AG09319 (cell line): ENCODE results near the gene PRR5L.

Experiments used
- DNase-seq: peaks from one replicate; pipeline ENCODE4 v3.0.0-alpha.2; 2010; ENCODE audit warnings: low read depth; ENCODE audit errors: extremely low read depth
- TF ChIP-seq, protein P1 (sequence below): IDR thresholded peaks from 2 replicates; pipeline ENCODE4 v1.5.1; 2011; ENCODE audit warnings: low read depth, mild to moderate bottlenecking, inconsistent platforms, low read length, moderate library complexity

Gene PRR5L

DNA sequence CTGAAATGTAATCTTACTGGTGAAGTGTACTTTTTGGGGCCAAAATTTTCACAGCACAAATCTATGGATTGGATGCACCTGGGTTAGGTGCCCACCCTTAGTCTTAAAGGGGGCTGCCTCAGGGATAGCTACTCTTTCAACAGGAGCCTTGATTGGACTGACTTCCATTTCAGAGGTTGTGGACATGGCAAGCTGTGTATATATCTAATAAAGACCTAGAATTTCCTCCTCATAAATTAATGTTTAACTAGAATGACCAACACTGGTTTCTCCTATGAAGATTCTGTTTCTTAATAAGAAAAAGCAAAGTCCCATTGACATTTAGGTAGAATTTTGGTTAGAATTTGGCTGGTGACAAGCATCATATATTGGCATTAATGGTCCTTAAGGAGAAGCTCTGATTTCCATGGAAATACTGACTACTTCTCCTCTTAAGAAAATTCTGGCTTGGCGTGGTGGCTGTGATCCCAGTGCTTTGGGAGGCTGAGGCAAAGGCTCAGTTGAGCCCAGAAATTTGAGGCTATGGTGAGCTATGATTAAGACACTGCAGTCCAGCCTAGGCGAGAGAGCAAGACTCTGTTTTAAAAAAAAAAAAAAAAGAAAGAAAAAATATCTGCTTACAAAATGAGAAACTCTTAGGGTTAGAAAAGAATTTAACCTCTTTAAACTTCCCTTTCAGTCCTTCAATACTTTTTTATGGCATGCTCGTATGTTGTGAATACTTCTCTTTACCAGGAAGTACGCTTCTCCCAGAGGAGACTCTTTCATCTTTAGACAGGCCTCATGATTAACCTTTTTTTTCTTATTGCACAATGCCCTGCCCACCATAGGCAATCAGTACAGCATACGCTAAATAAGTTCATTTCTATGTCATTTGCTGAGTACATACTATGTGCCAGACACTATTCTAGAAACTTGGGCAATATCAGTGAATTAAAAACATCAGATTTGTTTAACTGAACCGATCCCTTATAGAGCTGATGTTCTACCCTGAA is 77.2 kb downstream of the PRR5L start:
- TF ChIP-seq, protein P1, sequence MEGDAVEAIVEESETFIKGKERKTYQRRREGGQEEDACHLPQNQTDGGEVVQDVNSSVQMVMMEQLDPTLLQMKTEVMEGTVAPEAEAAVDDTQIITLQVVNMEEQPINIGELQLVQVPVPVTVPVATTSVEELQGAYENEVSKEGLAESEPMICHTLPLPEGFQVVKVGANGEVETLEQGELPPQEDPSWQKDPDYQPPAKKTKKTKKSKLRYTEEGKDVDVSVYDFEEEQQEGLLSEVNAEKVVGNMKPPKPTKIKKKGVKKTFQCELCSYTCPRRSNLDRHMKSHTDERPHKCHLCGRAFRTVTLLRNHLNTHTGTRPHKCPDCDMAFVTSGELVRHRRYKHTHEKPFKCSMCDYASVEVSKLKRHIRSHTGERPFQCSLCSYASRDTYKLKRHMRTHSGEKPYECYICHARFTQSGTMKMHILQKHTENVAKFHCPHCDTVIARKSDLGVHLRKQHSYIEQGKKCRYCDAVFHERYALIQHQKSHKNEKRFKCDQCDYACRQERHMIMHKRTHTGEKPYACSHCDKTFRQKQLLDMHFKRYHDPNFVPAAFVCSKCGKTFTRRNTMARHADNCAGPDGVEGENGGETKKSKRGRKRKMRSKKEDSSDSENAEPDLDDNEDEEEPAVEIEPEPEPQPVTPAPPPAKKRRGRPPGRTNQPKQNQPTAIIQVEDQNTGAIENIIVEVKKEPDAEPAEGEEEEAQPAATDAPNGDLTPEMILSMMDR, result no peak
- DNase-seq, result no peak

- DNase-seq, result no peak
- TF ChIP-seq, protein P1, result no peak
Observed at GRCh38 chr11:36374726-36375125, 78.6 kb downstream of the PRR5L start.

DNA sequence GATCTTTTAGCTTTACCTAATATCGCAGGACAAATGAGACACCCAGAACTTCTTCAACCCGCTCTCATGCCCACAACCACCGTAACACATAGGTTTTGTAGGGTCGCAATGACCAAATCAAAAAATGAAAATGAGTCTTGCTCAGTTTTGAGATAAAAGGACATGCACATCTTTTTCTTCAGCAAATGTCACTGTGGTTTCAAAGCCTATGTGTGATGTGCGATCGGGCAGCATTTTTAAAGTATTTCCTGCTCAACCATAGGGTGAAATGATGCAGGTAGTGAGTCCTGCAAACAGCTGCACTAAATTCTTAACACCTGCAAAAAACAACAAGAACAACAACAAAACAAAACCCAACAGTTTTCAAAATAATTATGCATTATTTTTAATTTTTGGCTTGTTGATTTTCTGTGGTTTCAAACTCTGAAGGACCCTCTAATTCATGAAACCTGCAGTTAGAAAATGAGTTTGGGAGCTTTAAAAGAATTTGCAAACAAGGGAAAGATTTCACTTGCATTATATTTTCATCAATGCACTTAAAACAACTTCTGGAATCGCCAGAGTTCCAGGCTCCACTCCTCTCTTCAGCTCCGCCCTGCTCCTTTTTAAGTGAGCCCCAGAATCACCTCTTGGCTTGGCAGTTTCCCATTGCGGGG is 79.4 kb downstream of the PRR5L start:
- TF ChIP-seq, protein P1, result no peak
- DNase-seq, result no peak

GRCh38 chr11:36376009-36376887 is 80.2 kb downstream of the PRR5L start:
- TF ChIP-seq, protein P1, result no peak
- no peak for DNase-seq

GRCh38 chr11:36376888-36377758 is 81.0 kb downstream of the PRR5L start:
- TF ChIP-seq, protein P1, result peak; percentile 64

DNA sequence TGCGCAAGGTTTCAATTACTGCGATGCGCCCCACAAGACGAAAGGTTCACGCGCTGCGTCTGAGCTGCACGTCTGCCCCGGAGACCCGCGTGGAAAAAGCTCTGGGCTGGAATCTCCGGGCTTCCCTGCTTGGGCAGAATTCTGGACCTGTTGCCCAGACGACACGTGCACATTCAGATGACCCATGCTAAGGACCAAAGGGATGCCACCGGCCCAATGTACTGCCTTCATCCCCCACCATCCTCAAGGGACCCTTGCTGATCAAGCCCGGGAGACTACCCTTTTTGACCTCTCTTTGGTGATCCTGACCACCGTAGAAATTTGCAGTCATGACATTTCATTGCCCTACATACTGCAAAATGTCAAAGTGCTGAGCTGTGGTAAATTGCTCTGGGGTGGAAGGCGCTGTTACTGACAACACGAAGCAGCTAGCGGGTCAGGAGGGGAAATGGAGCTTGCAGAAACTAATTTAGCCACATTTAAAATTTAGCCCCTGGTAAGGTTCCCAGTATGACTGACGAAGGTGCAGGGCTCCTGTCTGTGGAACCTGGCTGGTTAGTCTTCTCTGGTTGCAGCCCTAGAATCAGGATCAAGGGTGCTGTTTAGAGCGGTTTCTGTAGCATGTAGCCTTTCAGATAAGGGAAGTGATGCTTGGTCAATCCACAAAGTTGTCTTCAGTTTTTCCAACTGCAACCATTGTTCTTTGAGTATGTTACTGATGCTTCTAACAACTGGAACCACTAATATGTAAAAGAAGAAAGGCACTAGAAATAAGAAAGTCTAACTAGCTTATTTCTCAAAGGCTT is 81.9 kb downstream of the PRR5L start:
- DNase-seq, result no peak
- TF ChIP-seq, protein P1, result no peak

More at GRCh38 chr11:36376888-36377758, 81.0 kb downstream of the PRR5L start:
- DNase-seq, result no peak
